Glutamatergic neuron (in vitro differentiated cells): ENCODE results near the gene SH3D21. TPM values are rescaled to one million over a fixed set of nuclear protein-coding genes. Genes with fewer than 3 reads are reported as not detected.
A peak's percentile ranks its signal among the peaks of the same experiment; 100 is the strongest.

Experiments
- DNase-seq: peaks from one replicate; pipeline ENCODE4 v3.0.0; 2022
- H3K27ac Mint-ChIP-seq: one replicate; pipeline ENCODE4 v1.8.0; 2020; ENCODE audit warnings: mild to moderate bottlenecking, mixed read lengths, inconsistent platforms; ENCODE audit not compliant: unreplicated experiment
- H3K27me3 Mint-ChIP-seq: one replicate; pipeline ENCODE4 v1.8.0; 2020; ENCODE audit warnings: mild to moderate bottlenecking, moderate library complexity, mixed read lengths, inconsistent platforms; ENCODE audit not compliant: unreplicated experiment
- H3K36me3 Mint-ChIP-seq: one replicate; pipeline ENCODE4 v1.8.0; 2020; ENCODE audit warnings: mild to moderate bottlenecking, mixed read lengths, inconsistent platforms; ENCODE audit not compliant: unreplicated experiment
- H3K4me1 Mint-ChIP-seq: one replicate; pipeline ENCODE4 v1.8.0; 2020; ENCODE audit warnings: mild to moderate bottlenecking, low read depth, mixed read lengths, inconsistent platforms; ENCODE audit not compliant: unreplicated experiment
- H3K4me3 Mint-ChIP-seq: one replicate; pipeline ENCODE4 v1.8.0; 2020; ENCODE audit warnings: mild to moderate bottlenecking, mixed read lengths, inconsistent platforms; ENCODE audit not compliant: unreplicated experiment
- H3K9me3 Mint-ChIP-seq: one replicate; pipeline ENCODE4 v1.8.0; 2020; ENCODE audit warnings: mild to moderate bottlenecking, moderate library complexity, mixed read lengths, inconsistent platforms; ENCODE audit not compliant: unreplicated experiment
- CTCF ChIP-seq: fragments of 200-600 bp; sonication (generic); IDR thresholded peaks from one replicate; pipeline ENCODE4 v1.5.0; 2021; ENCODE audit not compliant: partially characterized antibody, unreplicated experiment
- total RNA-seq: library from RNA; stranded (reverse); fragmentation: NEBNext Ultra II Directional; extraction: Animal tissue kit (Norgen Biotek cat#: 25700); gene quantifications from one replicate; pipeline ENCODE4 v1.2.1, GENCODE V29; 2021; ENCODE audit not compliant: unreplicated experiment

SH3D21 gene
- total RNA-seq, 1 donor from 2014 or later: 11.8 TPM

GRCh38 chr1:36309397-36309796 lies 3.2 kb downstream of the SH3D21 start:
- TF ChIP-seq CTCF: no peak
- H3K27ac Mint-ChIP-seq: no peak overlapping the region
- no peaks in the 10 kb centered on the region for H3K4me1 Mint-ChIP-seq
- H3K9me3 Mint-ChIP-seq: no peaks in the 10 kb centered on the region
- peaks cover 2% of the 10 kb centered on the region for H3K27me3 Mint-ChIP-seq
- H3K36me3 Mint-ChIP-seq: no peaks in the 10 kb centered on the region
- H3K4me3 Mint-ChIP-seq: no peak overlapping the region
- no peak for DNase-seq

DNA sequence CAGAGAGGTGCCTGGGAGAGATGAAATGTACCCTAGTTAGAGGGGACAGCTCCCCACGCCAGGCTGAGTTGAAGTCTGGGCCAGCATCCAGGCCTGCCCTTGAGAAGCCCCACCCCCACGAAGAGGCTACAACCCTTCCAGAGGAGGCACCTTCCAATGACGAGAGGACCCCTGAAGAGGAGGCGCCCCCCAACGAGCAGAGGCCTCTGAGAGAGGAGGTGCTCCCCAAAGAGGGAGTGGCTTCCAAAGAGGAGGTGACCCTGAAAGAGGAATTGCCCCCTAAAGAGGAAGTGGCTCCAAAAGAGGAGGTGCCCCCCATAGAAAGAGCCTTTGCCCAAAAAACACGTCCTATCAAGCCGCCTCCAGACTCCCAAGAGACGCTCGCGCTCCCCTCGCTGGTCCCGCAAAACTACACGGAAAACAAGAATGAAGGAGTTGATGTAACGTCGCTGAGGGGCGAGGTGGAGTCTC lies 14.2 kb downstream of the SH3D21 start:
- peaks cover 2% of the 10 kb centered on the region for H3K4me1 Mint-ChIP-seq
- H3K36me3 Mint-ChIP-seq: peaks cover 6% of the 10 kb centered on the region
- peaks cover 23% of the 10 kb centered on the region for H3K27me3 Mint-ChIP-seq
- peaks cover 7% of the 10 kb centered on the region for H3K9me3 Mint-ChIP-seq
- TF ChIP-seq CTCF: no peak
- peak overlapping the region; percentile 77 for H3K4me3 Mint-ChIP-seq
- no peak overlapping the region for H3K27ac Mint-ChIP-seq
- no peak for DNase-seq

GRCh38 chr1:36320767-36321118 lies 14.6 kb downstream of the SH3D21 start:
- Mint-ChIP-seq H3K27me3 (peaks cover 25% of the 10 kb centered on the region), H3K4me1 (peaks cover 2% of the 10 kb centered on the region), H3K4me3 (peak overlapping the region; percentile 77), H3K27ac (no peak overlapping the region), H3K36me3 (peaks cover 6% of the 10 kb centered on the region), H3K9me3 (peaks cover 7% of the 10 kb centered on the region)
- no peak for DNase-seq
- no peak for TF ChIP-seq CTCF

GRCh38 chr1:36321119-36321951 lies 15.2 kb downstream of the SH3D21 start:
- peak; percentile 45 for DNase-seq
- Mint-ChIP-seq H3K4me1 (peaks cover 2% of the 10 kb centered on the region), H3K27me3 (peaks cover 25% of the 10 kb centered on the region), H3K9me3 (peaks cover 7% of the 10 kb centered on the region), H3K27ac (no peak overlapping the region), H3K4me3 (no peak overlapping the region), H3K36me3 (peaks cover 6% of the 10 kb centered on the region)
- no peak for TF ChIP-seq CTCF
